PC-3 (cell line): Measurements from ENCODE around the gene MAP2K5. TPM values are rescaled to one million over a fixed set of nuclear protein-coding genes. Genes with fewer than 3 reads are reported as not detected.

ENCODE experiments used
- ATAC-seq: fragments of 200-7000 bp; cut with Tn5 transposase; 2 replicates; pipeline ENCODE4 v1.9.1; 2020; ENCODE audit warnings: mild to moderate bottlenecking, moderate library complexity
- BruUV-seq: library from RNA; stranded (reverse); fragments of 400-500 nt; replicated peaks from 2 replicates; lab custom pipeline; 2021; lab: Mats Ljungman, UMichigan
- CTCF ChIA-PET: fragments of 300-600 bp; sonication (Branson Sonifier 250); formaldehyde crosslinking; loops from one replicate; lab custom pipeline; 2022; ENCODE audit warnings: antibody characterized with exemption; lab: Charles Lee
- POLR2A ChIA-PET: fragments of 300-600 bp; sonication (Branson Sonifier 250); formaldehyde crosslinking; loops from one replicate; lab custom pipeline; 2022; ENCODE audit warnings: antibody characterized with exemption; ENCODE audit not compliant: unreplicated experiment; lab: Charles Lee
- DNase-seq: peaks from one replicate; pipeline ENCODE4 v3.0.0-alpha.2; 2015
- H2AFZ ChIP-seq: fragments of 300-600 bp; sonication (generic); 2 replicates; pipeline ENCODE4 v1.6.0; 2016; ENCODE audit warnings: antibody characterized with exemption, low read length
- H3F3A ChIP-seq: fragments of 300-600 bp; sonication (generic); one replicate; pipeline ENCODE4 v1.6.0; 2017; ENCODE audit warnings: antibody characterized with exemption, low read length, control low read depth, mild to moderate bottlenecking; ENCODE audit not compliant: unreplicated experiment
- H3K27ac ChIP-seq: fragments of 300-600 bp; sonication (generic); 2 replicates; pipeline ENCODE4 v1.5.1; 2016; ENCODE audit warnings: mild to moderate bottlenecking, low read length
- H3K27me3 ChIP-seq: fragments of 300-600 bp; sonication (generic); 2 replicates; pipeline ENCODE4 v1.6.1; 2016; ENCODE audit warnings: low read length, mixed read lengths
- H3K36me3 ChIP-seq: fragments of 300-600 bp; sonication (generic); 2 replicates; pipeline ENCODE4 v1.6.1; 2016; ENCODE audit warnings: low read depth, mixed run types, low read length, mixed read lengths
- H3K4me1 ChIP-seq: fragments of 300-600 bp; sonication (generic); 2 replicates; pipeline ENCODE4 v1.5.1; 2016; ENCODE audit warnings: low read length; ENCODE audit not compliant: insufficient read depth
- H3K4me2 ChIP-seq: fragments of 300-600 bp; sonication (generic); 2 replicates; pipeline ENCODE4 v1.6.0; 2016; ENCODE audit warnings: low read length
- H3K4me3 ChIP-seq: fragments of 300-600 bp; sonication (generic); 2 replicates; pipeline ENCODE4 v1.5.1; 2016; ENCODE audit warnings: mild to moderate bottlenecking, low read length, mixed read lengths
- H3K79me2 ChIP-seq: fragments of 300-600 bp; sonication (generic); 2 replicates; pipeline ENCODE4 v1.6.1; 2017; ENCODE audit warnings: low read length, mixed read lengths
- H3K9ac ChIP-seq: fragments of 300-600 bp; sonication (generic); 2 replicates; pipeline ENCODE4 v1.6.0; 2016; ENCODE audit warnings: mild to moderate bottlenecking, low read length
- H3K9me2 ChIP-seq: fragments of 300-600 bp; sonication (generic); replicated peaks from 2 replicates; pipeline ENCODE4 v1.6.1; 2016; ENCODE audit warnings: mixed run types, low read length, mixed read lengths
- H3K9me3 ChIP-seq: fragments of 300-600 bp; sonication (generic); 2 replicates; pipeline ENCODE4 v1.6.1; 2016; ENCODE audit warnings: low read length, mixed read lengths
- H4K20me1 ChIP-seq: fragments of 300-600 bp; sonication (generic); 2 replicates; pipeline ENCODE4 v1.6.1; 2016; ENCODE audit warnings: low read length, mixed read lengths
- EZH2 ChIP-seq: fragments of 300-600 bp; sonication (generic); IDR thresholded peaks from one replicate; pipeline ENCODE4 v1.6.1; 2017; ENCODE audit warnings: antibody characterized with exemption, mild to moderate bottlenecking, low read length; ENCODE audit not compliant: unreplicated experiment
- EZH2phosphoT487 ChIP-seq: fragments of 300-600 bp; sonication (generic); IDR thresholded peaks from 2 replicates; pipeline ENCODE4 v1.6.1; 2018; ENCODE audit warnings: mild to moderate bottlenecking, antibody characterized with exemption, low read length, borderline replicate concordance
- intact Hi-C: fragments of 100-400 bp; cut with micrococcal nuclease; formaldehyde crosslinking; loops from 2 replicates; pipeline ENCODE4 v1.9.0; 2023
- total RNA-seq: library from RNA; depleted of rRNA; stranded (reverse); fragments of >200 nt; gene quantifications from 2 replicates; pipeline ENCODE4 v1.2.3, GENCODE V29; 2014
- TF ChIP-seq, protein P1 (sequence below): fragments of 300-600 bp; sonication (generic); conservative IDR thresholded peaks from 2 replicates; pipeline ENCODE4 v1.5.1; 2017; ENCODE audit warnings: antibody characterized with exemption, low read depth, mild to moderate bottlenecking, low read length

MAP2K5 gene
- total RNA-seq, 1 experiment from 2014 or later = 5.5 TPM

DNA sequence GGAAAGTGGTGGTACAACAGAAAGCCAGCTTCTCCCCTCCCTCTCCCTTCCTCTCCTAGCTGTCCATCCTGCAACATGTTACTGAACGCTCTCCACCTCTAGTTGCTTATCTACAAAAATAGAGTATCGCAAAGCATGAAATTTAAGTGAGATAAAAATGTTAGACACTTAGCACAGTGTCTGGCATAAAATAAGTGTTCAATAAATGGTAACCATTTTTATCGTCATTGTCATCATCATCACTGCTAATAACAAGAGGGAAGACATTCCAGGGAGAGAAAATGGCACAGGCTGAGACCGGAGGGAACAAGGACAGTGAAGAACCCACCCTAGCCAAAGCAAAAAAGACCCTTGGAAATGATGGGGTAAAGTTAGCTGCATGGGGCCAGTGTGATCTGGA lies 244.1 kb downstream of the MAP2K5 start:
- no peaks in the 10 kb centered on the region for H3K27me3 ChIP-seq
- TF ChIP-seq, protein P1, sequence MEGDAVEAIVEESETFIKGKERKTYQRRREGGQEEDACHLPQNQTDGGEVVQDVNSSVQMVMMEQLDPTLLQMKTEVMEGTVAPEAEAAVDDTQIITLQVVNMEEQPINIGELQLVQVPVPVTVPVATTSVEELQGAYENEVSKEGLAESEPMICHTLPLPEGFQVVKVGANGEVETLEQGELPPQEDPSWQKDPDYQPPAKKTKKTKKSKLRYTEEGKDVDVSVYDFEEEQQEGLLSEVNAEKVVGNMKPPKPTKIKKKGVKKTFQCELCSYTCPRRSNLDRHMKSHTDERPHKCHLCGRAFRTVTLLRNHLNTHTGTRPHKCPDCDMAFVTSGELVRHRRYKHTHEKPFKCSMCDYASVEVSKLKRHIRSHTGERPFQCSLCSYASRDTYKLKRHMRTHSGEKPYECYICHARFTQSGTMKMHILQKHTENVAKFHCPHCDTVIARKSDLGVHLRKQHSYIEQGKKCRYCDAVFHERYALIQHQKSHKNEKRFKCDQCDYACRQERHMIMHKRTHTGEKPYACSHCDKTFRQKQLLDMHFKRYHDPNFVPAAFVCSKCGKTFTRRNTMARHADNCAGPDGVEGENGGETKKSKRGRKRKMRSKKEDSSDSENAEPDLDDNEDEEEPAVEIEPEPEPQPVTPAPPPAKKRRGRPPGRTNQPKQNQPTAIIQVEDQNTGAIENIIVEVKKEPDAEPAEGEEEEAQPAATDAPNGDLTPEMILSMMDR = no peak
- TF ChIP-seq EZH2phosphoT487 (no peak), EZH2 (no peak)
- CTCF ChIA-PET = no interaction called here
- H2AFZ ChIP-seq = no peak overlapping the region
- H3K9ac ChIP-seq = no peak overlapping the region
- no peak for ATAC-seq
- no peak overlapping the region for H3K27ac ChIP-seq
- no peak for DNase-seq
- H3K79me2 ChIP-seq = no peaks in the 10 kb centered on the region
- H3K36me3 ChIP-seq = no peaks in the 10 kb centered on the region
- intact Hi-C loops = no loop called here
- H3K4me1 ChIP-seq = peaks cover under 1% of the 10 kb centered on the region; the same call in 1 of the 2 replicates
- H4K20me1 ChIP-seq = no peaks in the 10 kb centered on the region
- no peaks in the 10 kb centered on the region for H3F3A ChIP-seq
- BruUV-seq = no TSS peak
- H3K4me3 ChIP-seq = no peak overlapping the region
- H3K4me2 ChIP-seq = no peak overlapping the region
- no peaks in the 10 kb centered on the region for H3K9me2 ChIP-seq
- H3K9me3 ChIP-seq = no peaks in the 10 kb centered on the region
- POLR2A ChIA-PET = no interaction called here

DNA sequence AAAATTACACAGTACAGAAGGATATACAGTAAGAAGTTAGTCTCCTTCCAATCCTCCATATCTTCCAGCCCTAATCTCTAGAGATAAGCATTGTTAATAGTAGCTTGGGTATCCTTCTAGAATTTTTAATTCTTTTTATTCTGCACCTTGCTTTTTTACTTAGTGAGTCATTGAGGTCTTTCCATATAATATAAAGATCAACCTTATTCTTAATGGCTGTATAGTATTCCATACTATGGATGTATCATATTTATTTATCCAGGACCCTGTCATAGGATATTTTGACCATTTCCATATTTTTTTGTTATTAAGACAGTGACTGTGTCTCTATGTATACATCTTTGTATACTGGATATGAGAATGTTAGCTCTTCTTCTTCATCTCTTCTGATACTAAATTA lies 246.5 kb downstream of the MAP2K5 start:
- ChIA-PET POLR2A (no interaction called here), CTCF (no interaction called here)
- Histone ChIP-seq H3K4me3 (no peak overlapping the region), H3K27me3 (no peaks in the 10 kb centered on the region), H3K4me2 (no peak overlapping the region), H3K9me2 (no peaks in the 10 kb centered on the region), H3K9ac (no peak overlapping the region), H3K9me3 (no peaks in the 10 kb centered on the region), H3K79me2 (no peaks in the 10 kb centered on the region), H2AFZ (no peak overlapping the region), H3K36me3 (no peaks in the 10 kb centered on the region), H3K4me1 (peaks cover 17% of the 10 kb centered on the region), H3K27ac (no peak overlapping the region), H3F3A (no peaks in the 10 kb centered on the region), H4K20me1 (peaks cover 6% of the 10 kb centered on the region; the same call in 1 of the 2 replicates)
- ATAC-seq (no peak), DNase-seq (no peak)
- TF ChIP-seq, protein P1 = no peak
- TF ChIP-seq EZH2 = no peak
- TF ChIP-seq EZH2phosphoT487 = no peak
- intact Hi-C loops = no loop called here
- BruUV-seq = no TSS peak

DNA sequence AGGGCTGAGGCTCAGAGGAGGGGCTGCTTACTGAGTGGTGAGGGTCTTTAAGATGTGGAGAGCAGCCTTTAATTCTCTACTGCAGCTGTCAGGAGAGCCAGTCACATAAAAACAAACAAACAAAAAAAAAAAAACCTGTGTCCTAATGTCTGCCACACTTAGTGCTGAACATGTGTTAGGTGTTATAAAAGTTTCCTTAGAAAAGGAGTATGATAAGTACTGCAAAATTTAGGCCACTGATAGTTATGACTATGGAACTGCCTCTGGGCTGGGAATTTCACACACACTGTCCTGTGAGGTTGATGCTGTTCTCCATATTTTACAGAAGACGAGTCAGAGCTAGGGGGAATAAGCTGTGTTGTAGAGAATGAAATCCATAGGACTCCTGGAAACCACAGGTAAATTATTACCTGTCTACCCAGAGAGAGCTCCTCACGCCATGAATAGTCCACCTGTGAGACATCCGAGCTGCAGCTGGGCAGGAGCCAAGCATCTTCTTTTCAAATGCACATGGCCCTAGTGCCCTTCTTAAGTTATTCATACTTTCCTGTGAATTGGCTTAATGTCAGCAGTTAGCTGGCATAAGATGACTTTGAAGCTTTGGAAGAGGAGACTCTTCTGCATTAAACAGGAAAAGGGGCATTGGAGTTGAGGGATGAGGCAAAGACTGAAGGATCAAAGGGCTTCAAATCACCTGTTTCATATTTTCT lies 248.3 kb downstream of the MAP2K5 start:
- ATAC-seq (no peak), DNase-seq (peak; percentile 1)
- H3K27ac ChIP-seq = no peak overlapping the region
- ChIA-PET POLR2A (no interaction called here), CTCF (no interaction called here)
- peaks cover 6% of the 10 kb centered on the region; the same call in 1 of the 2 replicates for H4K20me1 ChIP-seq
- no peaks in the 10 kb centered on the region for H3K79me2 ChIP-seq
- H3K4me3 ChIP-seq = no peak overlapping the region
- peaks cover 17% of the 10 kb centered on the region for H3K4me1 ChIP-seq
- intact Hi-C loops = no loop called here
- H3K9me2 ChIP-seq = no peaks in the 10 kb centered on the region
- no TSS peak for BruUV-seq
- TF ChIP-seq, protein P1 = no peak
- TF ChIP-seq EZH2phosphoT487 = no peak
- H3K9me3 ChIP-seq = no peaks in the 10 kb centered on the region
- no peak overlapping the region for H3K9ac ChIP-seq
- H3K36me3 ChIP-seq = no peaks in the 10 kb centered on the region
- no peak overlapping the region for H2AFZ ChIP-seq
- no peak overlapping the region for H3K4me2 ChIP-seq
- H3K27me3 ChIP-seq = no peaks in the 10 kb centered on the region
- no peaks in the 10 kb centered on the region for H3F3A ChIP-seq
